ENCODE data around the gene LIMA1.
"Not testable (repeated sequence)": the region's sequence is repeated elsewhere in the genome, so short reads cannot be mapped to it uniquely, and the experiment has no call there.

Gene LIMA1

GRCh38 chr12:50287271-50287670 is 4.0 kb upstream of the LIMA1 start:
- DNase-seq (ENCODE audit: low read depth in 2 of 2), result no peak

DNA sequence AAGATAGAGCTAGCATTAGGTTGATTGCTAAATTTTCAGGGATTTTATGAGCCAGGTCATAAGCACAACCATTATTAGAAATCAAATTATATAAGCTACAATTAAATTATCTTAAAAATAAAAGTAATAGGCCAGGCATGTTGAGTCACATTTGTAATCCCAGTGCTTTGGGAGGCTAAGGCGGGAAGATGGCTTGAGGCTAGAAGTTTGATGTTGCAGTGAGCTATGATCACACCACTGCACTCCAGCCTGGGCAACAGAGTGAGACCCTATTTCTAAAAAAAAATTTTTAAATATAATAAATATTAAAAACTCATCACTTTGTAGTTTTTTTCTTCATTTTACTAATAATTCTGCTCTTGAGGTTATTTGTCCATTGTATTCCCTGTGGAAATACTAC is 1.9 kb upstream of the LIMA1 start:
- DNase-seq (ENCODE audit: low read depth in 2 of 2), result no peak

DNA sequence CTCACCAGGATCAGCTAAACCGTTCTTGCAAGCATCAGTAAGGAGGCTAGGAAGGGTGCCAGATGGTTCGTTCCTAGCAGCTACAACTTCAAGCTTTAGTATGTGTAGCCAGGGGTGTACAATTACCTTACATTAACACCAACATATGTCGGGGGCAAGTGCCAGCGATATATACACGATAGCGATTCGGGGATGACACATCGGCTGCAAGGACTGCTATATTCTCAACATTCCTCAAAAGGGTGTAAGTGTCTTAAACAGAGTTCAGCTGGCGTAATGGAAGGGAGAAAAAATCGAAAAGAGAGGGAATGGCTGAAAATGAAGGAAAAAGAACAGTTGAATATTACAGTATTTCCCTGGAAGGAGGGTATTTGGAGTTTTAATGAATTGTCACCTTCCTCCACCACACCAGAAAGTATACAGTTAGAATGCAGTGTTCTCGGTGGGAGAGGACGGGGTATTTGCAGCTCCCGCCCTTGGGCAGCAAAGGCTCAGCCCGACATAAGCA is 545 bp downstream of the LIMA1 start:
- no peak for DNase-seq (ENCODE audit: low read depth in 2 of 2)

DNA sequence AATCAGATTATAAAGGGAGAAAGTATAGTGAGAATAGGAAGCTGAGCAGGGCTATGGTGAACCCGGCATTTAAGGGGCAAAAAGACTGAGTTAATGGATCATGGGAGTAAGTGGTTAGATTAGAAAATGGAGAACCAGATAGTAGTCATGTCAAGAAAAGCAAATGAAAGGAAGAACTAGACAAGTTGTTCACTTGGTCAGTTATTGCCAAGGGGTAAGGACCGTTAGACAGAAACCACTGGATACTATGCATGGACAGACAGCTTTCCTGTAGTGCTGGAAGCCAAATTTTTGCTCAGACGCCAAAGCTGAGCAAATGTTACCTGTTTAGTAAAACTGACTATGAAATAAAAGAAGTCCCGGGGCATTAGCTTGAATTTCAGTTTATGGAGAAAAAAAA is 3.8 kb downstream of the LIMA1 start:
- no peak for DNase-seq (ENCODE audit: low read depth in 2 of 2)

DNA sequence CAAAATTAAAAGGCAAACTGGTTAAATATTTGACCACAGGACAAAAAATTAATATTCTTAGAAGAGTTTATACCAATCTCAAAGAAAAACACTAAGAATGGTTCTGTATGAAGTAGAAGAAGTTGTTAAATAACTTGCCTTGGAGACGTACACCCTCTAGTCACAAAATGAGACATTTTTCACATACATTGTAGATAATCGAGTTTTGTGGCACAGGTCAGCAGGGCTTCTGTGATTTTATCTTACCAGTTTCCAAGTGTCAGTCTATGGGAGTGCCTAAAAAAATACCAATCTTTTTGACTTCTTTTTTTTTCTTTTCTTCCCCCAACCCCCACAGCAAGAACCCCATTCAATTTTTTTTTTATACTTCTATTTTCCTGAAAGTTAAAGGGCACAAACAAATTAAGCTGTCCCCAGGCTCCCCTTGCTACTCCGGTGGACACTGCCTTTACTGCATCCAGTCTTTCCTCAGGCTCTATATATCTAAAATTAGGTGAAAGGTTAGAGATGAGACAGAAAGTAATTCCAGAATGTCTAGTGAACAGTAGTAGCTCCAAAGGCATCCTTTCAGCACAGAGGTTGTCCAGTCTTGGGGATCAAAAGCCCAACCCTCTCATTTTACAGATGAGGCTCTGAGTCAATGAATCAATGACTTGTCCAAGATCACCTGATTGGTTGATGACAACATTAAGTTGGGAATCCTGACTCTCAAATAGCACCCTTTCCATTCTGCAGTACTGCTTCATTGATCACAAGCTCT is 6.2 kb downstream of the LIMA1 start:
- DNase-seq (ENCODE audit: low read depth in 2 of 2), result no peak

- DNase-seq (ENCODE audit: low read depth in 2 of 2), result no peak
Measured at GRCh38 chr12:50276068-50276467, 7.3 kb downstream of the LIMA1 start.

- no peak for DNase-seq (ENCODE audit: low read depth in 2 of 2)
Measured at GRCh38 chr12:50275556-50275955, 7.8 kb downstream of the LIMA1 start.

DNA sequence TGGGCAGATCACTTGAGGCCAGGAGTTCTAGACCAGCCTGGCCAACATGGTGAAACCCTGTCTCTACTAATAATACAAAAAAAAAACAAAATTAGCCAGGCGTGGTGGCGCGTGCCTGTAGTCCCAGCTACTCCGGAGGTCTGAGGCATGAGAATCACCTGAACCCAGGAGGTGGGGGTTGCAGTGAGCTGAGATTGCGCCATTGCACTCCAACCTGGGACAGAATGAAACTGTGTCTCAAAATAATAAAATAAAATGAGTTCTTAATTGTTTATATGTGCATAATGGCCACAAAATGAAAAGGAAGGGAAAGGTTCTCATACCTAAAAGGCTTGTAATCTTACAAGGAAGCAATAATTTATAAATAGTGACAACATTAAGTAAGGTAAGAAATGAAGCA is 8.2 kb downstream of the LIMA1 start:
- DNase-seq (ENCODE audit: low read depth in 2 of 2), result not testable (repeated sequence)

- DNase-seq (ENCODE audit: low read depth in 2 of 2), result no peak
Measured at GRCh38 chr12:50271724-50272247, 11.5 kb downstream of the LIMA1 start.

DNA sequence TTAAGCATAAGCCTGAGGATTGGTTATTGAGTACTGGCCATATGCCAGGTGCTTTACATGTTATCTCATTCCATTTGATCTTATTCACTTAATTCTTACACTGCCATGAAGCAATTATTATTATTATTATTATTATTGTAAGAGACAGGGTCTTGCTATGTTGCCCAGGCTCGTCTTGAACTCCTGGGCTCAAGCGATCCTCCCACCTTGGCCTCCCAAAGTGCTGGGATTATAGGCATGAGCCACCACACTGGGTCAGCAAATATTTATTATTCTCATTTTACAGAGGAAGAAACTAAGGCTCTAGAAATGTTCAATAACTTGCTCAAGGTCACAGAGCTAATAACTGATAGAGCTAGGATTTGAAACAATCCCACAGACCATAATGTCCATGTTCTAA is 14.8 kb downstream of the LIMA1 start:
- DNase-seq (ENCODE audit: low read depth in 2 of 2), result no peak

GRCh38 chr12:50265770-50266524 is 17.4 kb downstream of the LIMA1 start:
- DNase-seq (ENCODE audit: low read depth in 2 of 2), result no peak

DNA sequence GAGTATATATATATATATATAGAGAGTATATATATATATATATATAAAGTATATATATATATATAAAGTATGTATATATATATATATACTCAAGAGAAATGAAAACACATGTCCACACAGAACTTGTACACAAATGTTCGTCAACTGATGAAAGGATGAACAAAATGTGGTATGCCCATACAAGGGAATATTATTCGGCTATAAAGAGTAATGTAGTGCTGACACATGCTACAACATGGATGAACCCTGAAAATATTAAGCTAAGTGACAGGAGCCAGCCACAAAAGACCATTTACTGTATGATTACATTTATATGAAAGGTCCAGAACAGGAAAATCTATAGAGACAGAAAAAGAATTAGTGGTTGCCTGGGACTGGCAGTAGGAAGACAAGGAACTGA is 19.5 kb downstream of the LIMA1 start:
- no peak for DNase-seq (ENCODE audit: low read depth in 2 of 2)

DNA sequence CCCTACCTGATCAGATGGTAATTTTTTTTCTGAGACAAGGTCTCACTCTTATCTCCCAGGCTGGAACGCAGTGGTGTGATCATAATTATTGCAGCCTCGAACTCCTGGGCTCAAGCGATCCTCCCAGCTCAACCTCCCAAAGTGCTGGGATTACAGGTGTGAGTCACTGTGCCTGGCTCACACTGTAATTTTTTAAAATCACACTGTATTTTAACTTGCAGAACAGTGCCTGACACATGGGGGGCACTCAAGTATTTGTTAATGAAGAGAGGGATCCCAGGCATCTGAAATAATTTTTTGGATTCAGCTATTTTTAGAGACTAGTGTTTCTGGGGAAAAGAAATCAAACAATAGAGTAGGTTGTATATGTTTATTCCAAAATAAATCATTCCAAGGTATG is 21.7 kb downstream of the LIMA1 start:
- no peak for DNase-seq (ENCODE audit: low read depth in 2 of 2)

DNA sequence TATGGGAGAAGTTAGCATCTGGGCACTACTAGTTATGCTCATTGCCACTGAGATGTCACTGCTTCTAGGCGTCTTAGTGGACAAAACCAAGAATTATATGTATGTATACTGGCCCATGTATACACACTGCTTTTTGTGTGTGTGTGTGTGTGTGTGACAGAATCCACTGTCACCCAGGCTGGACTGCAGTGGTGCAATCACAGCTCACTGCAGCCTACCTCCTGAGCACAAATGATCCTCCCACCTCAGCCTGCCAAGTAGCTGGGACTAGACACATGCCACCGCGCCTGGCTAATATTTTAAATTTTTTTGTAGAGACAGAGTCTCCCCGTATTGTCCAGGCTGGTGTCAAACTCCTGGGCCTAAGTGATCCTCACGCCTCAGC is 25.2 kb downstream of the LIMA1 start:
- no peak for DNase-seq (ENCODE audit: low read depth in 2 of 2)

DNA sequence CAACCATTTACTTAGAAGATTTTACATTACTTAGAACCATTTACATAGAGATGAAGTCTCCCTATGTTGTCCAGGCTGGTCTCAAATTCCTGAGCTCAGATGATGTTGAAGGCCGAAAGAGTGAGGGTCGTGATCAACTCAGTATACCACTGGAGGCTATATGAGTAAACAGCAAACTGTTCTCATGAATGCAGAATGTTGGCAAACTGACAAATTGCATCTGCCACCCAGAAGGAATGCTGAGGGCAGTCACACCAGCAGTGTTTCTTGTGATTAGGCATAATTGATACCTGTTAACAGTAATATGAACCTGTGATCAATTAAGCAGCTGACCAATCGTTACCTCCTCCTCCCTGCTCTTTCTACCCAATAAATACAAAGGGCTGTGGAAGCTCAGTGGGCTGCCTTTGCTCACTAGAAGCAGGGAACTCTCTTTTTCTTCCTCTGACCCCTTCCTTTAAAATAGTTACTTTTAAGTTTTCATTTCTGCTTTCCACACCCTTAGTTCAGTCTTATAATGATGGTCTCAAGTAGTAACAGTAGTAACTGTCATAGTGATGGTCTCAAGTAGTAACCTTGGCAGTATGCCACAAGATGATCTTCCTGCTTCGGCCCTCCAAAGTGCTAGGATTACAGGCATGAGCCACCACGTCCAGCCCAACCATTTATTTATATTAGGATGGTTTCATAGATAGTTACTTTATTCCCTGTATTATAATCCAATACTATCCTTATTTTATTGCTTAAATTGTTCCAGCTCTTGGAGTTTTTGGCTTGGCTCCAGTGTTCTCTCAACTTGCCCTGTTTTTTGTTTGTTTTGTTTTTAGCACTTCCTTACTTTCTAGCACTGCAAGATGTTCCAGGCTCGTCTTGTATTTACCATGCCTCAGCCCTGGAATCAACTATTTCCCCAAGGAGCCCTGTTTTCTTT is 25.8 kb downstream of the LIMA1 start:
- no peak for DNase-seq (ENCODE audit: low read depth in 2 of 2)

- no peak for DNase-seq (ENCODE audit: low read depth in 2 of 2)
Measured at GRCh38 chr12:50256761-50257160, 26.6 kb downstream of the LIMA1 start.

DNA sequence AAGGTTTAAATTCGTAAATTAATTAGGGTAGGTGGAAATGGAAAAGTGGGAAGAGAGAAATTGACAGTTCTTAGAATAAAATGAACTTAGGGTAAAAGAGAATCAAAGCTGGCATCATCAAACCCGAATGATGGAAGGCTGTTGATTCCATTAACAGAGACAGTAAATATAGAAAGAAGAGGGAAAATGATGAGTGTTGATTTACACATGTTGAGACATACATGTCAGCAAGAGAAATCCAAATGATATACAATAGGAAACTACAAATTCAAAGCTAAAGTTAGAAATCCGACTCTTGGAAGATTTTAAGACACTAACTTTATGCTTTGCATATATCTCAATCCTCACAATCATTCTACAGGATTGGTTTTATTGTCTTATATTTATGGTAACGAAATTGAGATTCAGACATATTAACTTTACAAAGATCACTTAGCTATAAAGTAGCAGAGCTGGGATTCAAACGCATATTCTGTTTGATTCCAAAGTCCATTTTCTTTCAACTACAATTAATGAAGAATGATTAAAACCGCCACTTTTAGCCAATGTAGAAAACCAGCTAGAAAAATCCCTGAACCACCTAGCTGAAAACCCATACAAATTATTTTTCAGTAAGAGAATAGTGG is 30.2 kb downstream of the LIMA1 start:
- no peak for DNase-seq (ENCODE audit: low read depth in 2 of 2)

GRCh38 chr12:50251619-50252252 is 31.6 kb downstream of the LIMA1 start:
- no peak for DNase-seq (ENCODE audit: low read depth in 2 of 2)

DNA sequence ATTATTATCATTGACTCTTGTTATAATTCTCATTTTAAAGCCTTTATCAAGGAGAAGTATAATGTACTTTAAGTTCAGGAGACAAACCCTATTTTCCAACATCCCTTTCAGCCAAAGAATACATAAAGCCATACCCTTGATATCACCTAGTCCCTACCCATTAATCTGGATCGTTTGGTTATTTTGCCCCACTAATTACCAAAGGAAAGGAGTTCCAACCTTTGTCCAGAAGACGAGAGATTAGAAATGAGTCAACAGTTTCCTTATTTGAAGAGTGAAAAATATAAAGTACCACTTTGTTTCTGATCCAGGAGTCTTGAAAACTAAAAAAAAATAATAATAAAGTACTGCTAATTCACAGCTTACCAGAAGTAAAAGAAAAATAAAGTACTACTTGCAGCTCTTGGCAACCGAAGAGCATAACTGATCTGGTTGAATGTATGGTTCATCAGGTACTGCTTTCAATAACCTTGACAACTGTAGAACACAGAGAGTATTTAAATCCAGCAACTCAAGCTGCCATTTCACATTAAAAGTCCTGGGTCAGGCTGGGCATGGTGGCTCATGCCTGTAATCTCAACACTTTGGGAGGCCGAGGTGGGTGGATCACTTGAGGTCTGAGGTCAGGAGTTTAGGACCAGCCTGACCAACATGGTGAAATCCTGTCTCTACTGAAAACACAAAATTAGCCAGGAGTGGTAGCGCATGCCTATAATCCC is 33.7 kb downstream of the LIMA1 start:
- no peak for DNase-seq (ENCODE audit: low read depth in 2 of 2)

DNA sequence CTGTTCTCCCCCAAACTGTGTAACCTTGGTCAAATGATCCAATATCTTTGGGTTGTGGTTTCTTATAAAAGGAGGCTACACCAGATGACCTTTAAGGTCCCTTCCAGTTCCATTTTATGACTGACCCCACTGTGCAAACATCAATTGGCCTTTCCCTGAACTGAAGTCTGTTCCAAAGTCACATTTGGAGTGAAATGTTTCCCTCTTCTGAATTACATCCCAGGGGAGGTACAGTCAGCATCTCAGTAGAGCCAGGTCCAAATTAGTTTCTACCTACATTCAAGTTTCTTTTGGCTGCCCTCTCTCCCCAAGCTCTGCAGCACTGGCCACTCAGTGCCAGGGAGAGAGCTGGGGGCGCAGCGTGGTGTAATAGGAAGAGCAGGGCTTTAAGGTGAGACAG is 34.4 kb downstream of the LIMA1 start:
- DNase-seq (ENCODE audit: low read depth in 2 of 2), result no peak
